ENCODE measurements around the gene MYOT. TPM values are rescaled to one million over a fixed set of nuclear protein-coding genes. Genes with fewer than 3 reads are reported as not detected.

The MYOT gene, protein sequence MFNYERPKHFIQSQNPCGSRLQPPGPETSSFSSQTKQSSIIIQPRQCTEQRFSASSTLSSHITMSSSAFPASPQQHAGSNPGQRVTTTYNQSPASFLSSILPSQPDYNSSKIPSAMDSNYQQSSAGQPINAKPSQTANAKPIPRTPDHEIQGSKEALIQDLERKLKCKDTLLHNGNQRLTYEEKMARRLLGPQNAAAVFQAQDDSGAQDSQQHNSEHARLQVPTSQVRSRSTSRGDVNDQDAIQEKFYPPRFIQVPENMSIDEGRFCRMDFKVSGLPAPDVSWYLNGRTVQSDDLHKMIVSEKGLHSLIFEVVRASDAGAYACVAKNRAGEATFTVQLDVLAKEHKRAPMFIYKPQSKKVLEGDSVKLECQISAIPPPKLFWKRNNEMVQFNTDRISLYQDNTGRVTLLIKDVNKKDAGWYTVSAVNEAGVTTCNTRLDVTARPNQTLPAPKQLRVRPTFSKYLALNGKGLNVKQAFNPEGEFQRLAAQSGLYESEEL
- total RNA-seq (2014; rRNA removed; shearing (Covaris generic); ENCODE audit: low replicate concordance) = not detected in 2 replicates

DNA sequence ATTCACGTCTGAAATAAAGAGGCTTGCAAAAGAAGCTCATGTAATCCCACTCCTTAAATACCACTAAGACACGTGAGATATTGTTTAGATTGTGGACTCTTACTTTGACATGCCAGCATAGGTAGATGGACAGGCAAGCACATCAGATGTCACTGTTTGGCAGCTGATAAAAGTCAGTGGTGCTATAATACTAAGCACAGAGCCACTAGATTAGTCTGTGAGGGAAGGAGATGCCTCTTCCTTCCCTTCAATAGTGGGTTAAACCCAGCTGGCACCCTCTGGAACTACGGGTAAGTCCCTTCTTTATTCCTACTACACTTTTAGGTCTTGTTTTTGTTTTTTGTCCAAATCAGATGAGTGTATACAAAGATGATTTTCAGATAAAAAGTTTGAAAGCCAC, at the start of gene MYOT:
TSS of gene MYOT (plus strand) at position 197 of the 400 bp plus-strand sequence. CDS start 2,792 bp downstream, outside the sequence.
- Histone ChIP-seq H3K9me3 (no peaks in the 10 kb centered on the region), H3K4me3 (no peak within 1 kb of the TSS), H3K27me3 (peaks cover 5% of the 10 kb centered on the region), H3K36me3 (no peaks in the 10 kb centered on the region)
- DNase-seq = no peak

DNA sequence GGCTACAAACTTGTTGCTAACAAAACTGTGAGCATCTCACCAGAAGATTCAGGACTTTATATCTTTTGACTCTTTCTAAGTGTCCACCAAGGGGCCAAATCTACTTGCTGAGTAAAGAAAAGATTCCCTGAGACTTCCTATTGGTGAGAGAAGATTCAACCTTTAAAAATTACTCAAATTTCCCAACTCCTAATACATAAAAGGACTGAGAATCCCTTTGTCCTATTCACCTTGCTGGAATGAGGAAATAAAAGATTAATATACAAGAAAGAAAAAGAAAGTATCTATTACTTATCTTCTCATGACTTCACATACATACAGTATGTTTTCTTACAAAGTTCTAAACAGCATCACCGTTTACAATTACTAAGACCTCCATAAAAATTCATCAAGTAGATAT, 47.9 kb upstream of the MYOT start:
- no peaks in the 10 kb centered on the region for H3K9me3 ChIP-seq
- H3K27me3 ChIP-seq = peaks cover 7% of the 10 kb centered on the region; the same call in 1 of the 2 replicates
- no peak for DNase-seq
- H3K36me3 ChIP-seq = no peaks in the 10 kb centered on the region
- no peak overlapping the region for H3K4me3 ChIP-seq

DNA sequence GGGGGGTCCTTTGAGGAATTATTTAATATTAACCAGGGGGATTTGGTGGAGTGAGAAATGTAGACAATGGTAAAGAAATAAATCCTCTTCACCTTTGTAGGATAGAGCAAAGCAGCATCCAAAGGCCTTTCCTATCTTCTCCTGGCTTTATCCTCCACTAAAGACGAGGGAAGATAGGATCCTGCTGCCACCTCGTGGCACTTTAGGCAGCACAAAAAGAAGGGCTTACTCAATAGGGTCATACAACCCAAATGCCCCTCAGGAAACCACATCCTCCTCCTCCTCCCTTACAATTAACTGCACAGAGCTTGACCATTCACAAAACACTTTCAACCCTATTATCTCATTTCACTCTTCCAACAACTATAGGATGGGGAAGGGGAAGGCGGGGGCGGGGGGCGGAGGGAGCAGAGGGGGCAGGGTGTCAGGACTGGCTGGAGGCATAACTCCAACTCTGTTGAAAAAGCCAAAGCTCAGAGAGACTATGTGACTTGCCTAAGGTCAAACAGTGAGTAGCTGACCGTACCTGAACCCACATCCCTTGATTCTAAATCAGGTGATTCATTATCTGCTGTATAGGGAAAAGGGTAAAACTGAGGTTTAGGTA, 45.4 kb upstream of the MYOT start:
- Histone ChIP-seq H3K36me3 (no peaks in the 10 kb centered on the region), H3K9me3 (peaks cover 7% of the 10 kb centered on the region), H3K4me3 (no peak overlapping the region), H3K27me3 (peaks cover 7% of the 10 kb centered on the region; the same call in 1 of the 2 replicates)
- DNase-seq = peak; percentile 24

DNA sequence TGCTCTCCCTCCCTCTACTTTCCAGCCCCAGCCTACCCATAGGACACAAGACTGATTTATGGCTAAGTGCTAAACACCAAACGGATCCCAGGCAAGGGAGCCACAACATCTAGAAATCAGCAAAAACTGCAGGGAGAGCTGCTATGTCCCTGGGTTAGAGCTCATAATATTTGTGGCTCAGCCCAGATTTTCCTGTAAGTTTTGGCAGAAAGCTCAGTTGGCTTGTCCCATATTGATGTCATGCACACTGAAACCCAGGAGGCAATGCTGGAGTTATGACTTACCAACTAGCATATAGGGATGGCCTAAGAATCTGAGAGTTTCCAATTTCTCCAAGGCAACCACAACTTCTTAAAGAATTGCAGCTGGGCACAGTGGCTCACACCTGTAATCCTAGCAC, 44.7 kb upstream of the MYOT start:
- H3K36me3 ChIP-seq = no peaks in the 10 kb centered on the region
- DNase-seq = no peak

DNA sequence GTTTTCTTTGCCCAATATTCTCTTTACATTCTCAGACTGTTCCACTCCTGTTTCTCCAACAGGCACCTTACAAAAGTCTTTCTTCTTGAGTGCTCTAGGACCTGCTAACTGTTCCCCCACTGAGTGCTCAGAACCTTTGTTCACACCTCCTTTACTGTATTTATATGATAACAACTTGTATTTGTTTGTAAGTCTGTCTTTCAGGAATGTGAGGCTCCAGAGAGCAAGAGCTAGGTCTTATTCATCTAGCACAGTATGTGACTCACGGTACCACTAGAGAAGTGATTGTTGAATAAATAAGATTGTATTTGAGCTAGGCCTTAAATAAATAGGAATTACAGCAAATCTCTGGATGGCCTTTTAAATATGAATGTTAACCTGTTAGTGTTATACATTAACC, 42.5 kb upstream of the MYOT start:
- Histone ChIP-seq H3K9me3 (peaks cover 7% of the 10 kb centered on the region), H3K4me3 (no peak overlapping the region), H3K27me3 (no peaks in the 10 kb centered on the region), H3K36me3 (no peaks in the 10 kb centered on the region)
- no peak for DNase-seq

More for the DNA sequence above, 44.7 kb upstream of the MYOT start:
- no peak overlapping the region for H3K4me3 ChIP-seq
- peaks cover 7% of the 10 kb centered on the region for H3K9me3 ChIP-seq
- H3K27me3 ChIP-seq = peaks cover 7% of the 10 kb centered on the region; the same call in 1 of the 2 replicates

DNA sequence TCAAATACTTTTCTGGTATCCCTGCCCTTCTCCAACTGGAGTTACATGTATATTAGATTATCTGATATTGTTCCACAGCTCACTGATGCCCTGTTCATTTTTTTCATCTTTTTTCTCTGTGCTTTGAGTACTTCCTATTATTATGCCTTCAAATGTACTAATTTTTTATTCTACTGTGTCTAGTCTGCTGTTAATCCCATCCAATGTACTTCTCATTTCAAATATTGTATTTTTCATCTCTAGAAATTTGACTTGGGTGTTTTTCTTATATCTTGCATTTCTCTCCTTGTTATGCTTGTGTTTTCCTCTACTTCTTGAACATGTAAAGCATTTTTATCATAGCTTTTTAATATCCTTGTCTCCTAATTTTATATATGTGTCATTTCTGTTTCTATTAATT, 41.6 kb upstream of the MYOT start:
- no peak for DNase-seq
- peaks cover 7% of the 10 kb centered on the region for H3K9me3 ChIP-seq
- H3K4me3 ChIP-seq = no peak overlapping the region
- no peaks in the 10 kb centered on the region for H3K27me3 ChIP-seq
- H3K36me3 ChIP-seq = no peaks in the 10 kb centered on the region

DNA sequence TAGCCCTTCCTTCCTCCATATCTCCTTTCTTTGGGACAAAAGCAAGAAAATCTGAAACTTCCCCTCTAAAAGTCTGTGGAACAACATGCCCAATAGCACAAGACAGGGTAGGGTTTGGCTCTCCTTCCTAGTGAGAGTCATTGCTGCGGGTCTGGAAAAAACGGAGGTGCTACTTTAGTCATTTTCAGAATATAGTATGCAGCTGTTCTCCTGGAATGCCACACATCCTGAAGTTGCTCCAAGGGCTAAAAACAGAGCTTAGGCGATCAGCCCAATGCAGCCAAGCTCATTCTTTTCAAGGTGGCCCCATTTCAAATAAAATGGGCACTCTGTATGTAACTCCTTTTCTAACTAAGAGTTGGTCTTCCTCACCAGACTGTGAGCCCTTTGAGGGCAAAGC, 39.5 kb upstream of the MYOT start:
- peak; percentile 46 for DNase-seq

DNA sequence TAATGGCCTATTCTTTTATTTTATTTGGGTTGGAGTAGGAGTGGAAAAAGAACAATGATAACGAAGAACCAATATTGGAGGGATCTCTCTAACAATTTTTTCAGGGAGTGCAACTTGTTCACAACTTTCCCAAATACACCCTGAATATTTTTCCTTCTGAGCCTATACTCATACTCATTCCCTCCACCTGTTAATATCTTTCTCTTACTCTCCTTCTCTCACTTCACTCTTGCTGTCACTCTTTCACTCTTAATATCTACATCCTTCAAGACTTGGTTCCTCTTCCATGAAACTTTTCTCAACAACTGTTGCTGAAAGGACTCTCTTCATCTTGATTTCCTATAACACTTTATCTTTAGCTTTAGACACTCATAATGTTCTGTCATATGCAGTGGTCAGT, 39.0 kb upstream of the MYOT start:
- Histone ChIP-seq H3K36me3 (no peaks in the 10 kb centered on the region), H3K9me3 (peaks cover 7% of the 10 kb centered on the region), H3K4me3 (no peak overlapping the region), H3K27me3 (no peaks in the 10 kb centered on the region)
- no peak for DNase-seq

More for the DNA sequence above, 39.5 kb upstream of the MYOT start:
- no peaks in the 10 kb centered on the region for H3K27me3 ChIP-seq
- H3K4me3 ChIP-seq = no peak overlapping the region
- H3K36me3 ChIP-seq = no peaks in the 10 kb centered on the region
- H3K9me3 ChIP-seq = peaks cover 7% of the 10 kb centered on the region

DNA sequence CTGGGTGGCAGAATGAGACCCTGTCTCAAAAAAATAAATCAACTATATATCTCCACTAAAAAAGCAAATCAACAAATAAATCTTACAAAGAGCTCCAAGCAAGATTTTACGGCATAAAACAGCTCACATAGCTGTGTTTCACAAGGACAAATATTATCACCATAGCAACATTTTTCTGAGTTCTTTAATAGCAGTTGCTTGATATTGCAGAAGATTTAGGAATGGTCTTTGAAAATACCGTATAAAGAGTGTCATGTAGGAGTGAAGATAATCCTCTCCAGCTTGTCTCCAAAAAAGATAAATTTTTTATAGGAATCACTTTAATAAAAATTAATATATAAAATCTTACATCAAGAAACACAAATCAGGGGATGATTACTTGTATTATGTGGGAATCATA, 36.6 kb upstream of the MYOT start:
- Histone ChIP-seq H3K4me3 (no peak overlapping the region), H3K9me3 (peaks cover 4% of the 10 kb centered on the region), H3K36me3 (no peaks in the 10 kb centered on the region), H3K27me3 (no peaks in the 10 kb centered on the region)
- no peak for DNase-seq

DNA sequence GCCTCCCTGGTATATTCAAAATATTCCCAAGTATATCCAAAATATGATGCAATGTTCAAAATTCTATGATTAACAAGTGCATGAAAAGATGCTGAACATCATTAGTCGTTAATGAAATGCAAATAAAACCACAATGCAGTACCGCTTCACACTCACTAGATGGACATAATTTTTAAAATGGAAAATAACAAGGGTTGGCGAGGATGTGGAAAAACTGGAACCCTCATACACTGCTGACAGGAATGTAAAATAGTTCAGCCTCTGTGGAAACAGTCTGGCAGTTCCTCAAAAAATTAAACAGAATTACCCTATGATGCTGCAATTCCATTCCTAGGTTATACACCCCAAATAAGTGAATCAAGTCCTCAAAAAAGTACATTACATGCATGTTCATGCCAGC, 36.1 kb upstream of the MYOT start:
- Histone ChIP-seq H3K9me3 (no peaks in the 10 kb centered on the region), H3K27me3 (no peaks in the 10 kb centered on the region), H3K36me3 (no peaks in the 10 kb centered on the region), H3K4me3 (no peak overlapping the region)
- DNase-seq = no peak

DNA sequence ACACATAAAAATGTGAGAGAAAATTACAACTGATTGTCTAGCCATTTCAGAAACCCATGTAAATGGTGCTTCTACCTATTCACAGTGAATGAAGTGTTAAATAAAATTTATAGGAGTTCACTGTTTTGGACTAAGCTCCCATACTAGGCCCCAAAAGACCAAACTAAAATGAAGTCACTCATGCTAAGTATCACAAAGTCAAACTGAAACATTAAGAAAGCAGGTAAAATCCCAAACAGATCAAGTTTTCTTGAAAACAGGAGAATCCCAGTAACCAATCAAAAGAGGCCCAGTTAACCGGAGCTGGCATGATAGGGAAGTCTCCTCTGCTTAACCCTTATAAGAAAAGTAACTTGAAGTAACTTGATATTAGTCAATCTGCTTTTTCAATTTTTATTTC, 35.2 kb upstream of the MYOT start:
- no peak for DNase-seq
- no peaks in the 10 kb centered on the region for H3K27me3 ChIP-seq
- H3K9me3 ChIP-seq = no peaks in the 10 kb centered on the region
- H3K4me3 ChIP-seq = no peak overlapping the region
- H3K36me3 ChIP-seq = no peaks in the 10 kb centered on the region

DNA sequence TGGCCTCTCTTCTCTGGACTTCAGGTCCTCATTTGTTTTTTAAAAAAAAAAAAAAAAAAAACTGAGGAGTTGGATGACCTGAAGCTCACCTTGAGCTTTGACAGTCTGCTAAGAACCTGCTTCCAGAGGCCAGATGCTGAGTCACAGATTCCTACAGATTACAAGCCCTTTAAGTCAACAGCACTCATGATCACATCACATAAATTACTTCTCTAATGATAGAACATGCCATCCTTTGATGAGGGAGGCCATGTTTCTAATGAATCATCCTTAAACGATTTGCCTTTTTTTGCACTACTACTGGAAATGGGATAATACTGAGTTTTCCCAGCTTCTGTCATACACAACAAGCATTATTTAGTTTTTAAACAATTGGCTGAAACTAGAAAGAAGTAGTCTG, 34.2 kb upstream of the MYOT start:
- no peaks in the 10 kb centered on the region for H3K27me3 ChIP-seq
- DNase-seq = peak; percentile 69
- H3K4me3 ChIP-seq = no peak overlapping the region
- H3K36me3 ChIP-seq = no peaks in the 10 kb centered on the region
- H3K9me3 ChIP-seq = no peaks in the 10 kb centered on the region

DNA sequence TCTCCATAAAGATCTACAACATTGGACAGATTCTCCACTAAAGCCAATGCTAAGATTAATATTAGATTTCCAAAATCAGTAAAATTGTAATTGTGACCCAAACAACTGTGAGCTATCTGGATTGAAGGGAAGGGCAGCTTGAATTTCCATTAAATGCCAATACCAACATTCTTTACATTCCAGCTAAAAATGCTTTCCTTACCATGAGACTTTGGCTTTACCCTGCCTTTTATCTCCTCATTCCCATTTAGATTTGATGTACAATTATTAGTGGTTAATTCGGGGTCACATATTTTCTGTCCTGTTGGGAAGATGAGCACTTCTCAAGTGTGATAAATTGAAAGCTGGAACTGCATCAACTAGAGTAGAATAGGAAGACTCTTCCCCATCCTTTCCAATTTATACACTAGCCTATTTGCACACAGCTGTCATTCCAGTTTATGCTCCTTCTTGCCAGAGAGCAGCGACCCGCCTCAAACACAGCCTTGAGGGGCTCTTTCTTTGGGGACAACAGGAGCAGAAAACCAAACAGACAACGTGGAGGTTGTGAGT, 33.1 kb upstream of the MYOT start:
- Histone ChIP-seq H3K27me3 (no peaks in the 10 kb centered on the region), H3K4me3 (no peak overlapping the region), H3K36me3 (no peaks in the 10 kb centered on the region), H3K9me3 (no peaks in the 10 kb centered on the region)
- DNase-seq = no peak

DNA sequence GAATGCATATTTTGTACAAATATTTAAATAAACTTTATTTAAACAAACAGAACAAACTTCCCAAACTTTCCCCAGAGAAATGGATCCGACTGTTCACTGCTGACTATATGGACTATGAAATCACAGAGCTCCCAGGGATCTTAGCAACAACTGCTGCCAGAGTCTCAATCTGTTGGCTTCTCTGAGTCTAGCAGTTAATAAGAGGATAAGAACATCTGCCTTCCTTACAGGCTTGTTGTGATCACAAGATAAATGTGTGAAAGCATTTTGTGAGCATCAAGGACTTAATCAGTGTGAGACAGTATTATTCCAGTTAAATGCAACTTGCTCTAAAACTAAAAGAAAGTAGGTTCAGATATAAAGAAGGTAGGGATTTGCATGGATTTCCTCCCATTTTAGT, 31.4 kb upstream of the MYOT start:
- no peaks in the 10 kb centered on the region for H3K36me3 ChIP-seq
- no peak for DNase-seq
- H3K9me3 ChIP-seq = no peaks in the 10 kb centered on the region
- no peak overlapping the region for H3K4me3 ChIP-seq
- H3K27me3 ChIP-seq = no peaks in the 10 kb centered on the region

DNA sequence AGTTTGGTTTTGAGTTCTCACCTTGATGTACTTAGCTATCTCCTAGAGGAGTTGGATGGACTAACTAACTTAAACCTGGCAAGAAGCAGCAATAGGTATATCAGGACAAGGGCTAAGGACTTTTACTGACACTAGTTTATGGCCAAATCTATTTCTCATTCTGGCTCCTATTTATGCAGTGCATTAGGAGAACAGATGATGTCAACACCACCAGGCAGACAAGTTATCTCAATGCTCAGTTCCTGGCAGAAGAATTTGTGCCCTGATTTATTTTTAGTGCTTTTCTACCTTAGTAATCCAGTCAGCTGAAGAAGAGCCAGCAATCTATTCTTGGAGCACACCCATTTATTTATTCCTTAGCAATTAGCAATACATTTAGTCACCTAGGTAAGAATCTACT, 30.7 kb upstream of the MYOT start:
- Histone ChIP-seq H3K4me3 (no peak overlapping the region), H3K36me3 (no peaks in the 10 kb centered on the region), H3K9me3 (no peaks in the 10 kb centered on the region), H3K27me3 (no peaks in the 10 kb centered on the region)
- no peak for DNase-seq

DNA sequence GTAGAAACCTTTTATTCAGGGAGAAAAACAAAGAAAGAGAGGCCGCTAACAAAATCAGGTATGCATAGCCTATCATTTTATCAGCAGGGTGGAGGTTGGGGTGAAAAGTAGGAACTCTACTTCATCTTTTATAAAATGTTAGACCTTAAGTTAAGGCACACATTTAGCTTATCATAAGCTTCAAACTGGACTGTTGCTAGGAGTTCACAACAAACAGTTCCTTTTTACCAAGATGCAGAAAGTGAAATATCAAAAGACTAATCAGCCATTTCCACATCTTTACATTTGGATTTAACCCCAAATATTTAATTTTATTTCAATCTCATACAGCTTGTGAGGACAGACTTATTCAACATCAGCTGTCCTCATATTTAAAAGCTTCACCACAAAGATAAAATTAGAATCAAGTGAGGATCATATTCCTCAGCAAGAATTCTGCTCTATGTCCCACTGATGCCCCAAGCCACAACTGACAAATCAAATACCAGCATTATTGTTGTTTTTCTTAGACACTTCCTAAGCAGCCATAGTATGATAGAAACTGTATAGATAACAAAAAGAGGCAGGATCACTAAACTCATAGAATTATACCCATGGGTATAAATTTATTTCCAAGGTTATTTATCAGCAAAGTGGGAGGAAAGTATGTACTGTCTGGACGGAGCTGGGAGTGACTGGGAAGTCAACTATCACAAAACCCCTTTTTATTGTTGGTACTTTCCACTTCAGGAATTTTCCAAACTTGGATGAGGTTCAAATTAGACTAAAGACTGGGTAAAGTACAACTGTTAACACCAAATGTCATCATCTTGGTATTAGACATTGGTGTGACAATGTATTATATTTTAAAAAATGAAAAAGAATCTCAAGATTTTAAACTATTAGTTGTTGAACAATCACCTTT, 29.9 kb upstream of the MYOT start:
- DNase-seq = no peak
- no peaks in the 10 kb centered on the region for H3K27me3 ChIP-seq
- H3K36me3 ChIP-seq = no peaks in the 10 kb centered on the region
- no peak overlapping the region for H3K4me3 ChIP-seq
- H3K9me3 ChIP-seq = no peaks in the 10 kb centered on the region

DNA sequence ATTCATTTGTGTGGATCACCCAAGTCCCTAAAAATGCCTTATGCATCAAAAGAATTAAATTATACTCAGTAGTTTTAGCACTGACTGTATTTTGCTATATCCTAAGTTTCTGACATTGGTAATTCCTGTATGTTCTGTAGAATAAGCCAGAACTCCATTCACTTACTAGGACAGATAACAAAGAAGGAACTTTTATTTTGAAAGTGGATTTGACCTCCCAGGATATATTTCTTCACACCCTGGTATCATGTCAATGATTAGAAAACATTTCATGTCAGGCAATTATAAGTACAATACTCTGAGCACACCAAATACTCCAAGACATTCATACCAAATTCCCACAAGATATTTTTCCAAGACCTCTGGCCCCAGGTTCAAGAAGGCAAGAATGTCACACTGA, 28.7 kb upstream of the MYOT start:
- no peaks in the 10 kb centered on the region for H3K9me3 ChIP-seq
- H3K4me3 ChIP-seq = no peak overlapping the region
- H3K27me3 ChIP-seq = no peaks in the 10 kb centered on the region
- H3K36me3 ChIP-seq = no peaks in the 10 kb centered on the region
- no peak for DNase-seq

All from MG63 (cell line).